Transverse colon (tissue), 4 donors: Measurements from ENCODE around the gene ATOH8. TPM values are rescaled to one million over a fixed set of nuclear protein-coding genes. Genes with fewer than 3 reads are reported as not detected.

Experiments
- DNase-seq: peaks from one replicate; pipeline ENCODE4 v3.0.0-alpha.2; 2019
- H3K27ac ChIP-seq, 4 donors: fragments of 200-600 bp; sonication (generic); 2 replicates each; pipeline ENCODE4 v1.5.1; 2016 to 2018; ENCODE audit warnings: inconsistent platforms in 4 of 4
- H3K27me3 ChIP-seq: fragments of 200-600 bp; sonication (generic); 2 replicates; pipeline ENCODE4 v1.5.1; 2017; ENCODE audit warnings: inconsistent platforms
- H3K36me3 ChIP-seq, 4 donors: fragments of 200-600 bp; sonication (generic); 2 replicates each; pipeline ENCODE4 v1.5.1; 2017 to 2019; ENCODE audit warnings: inconsistent platforms in 4 of 4
- H3K4me1 ChIP-seq, 4 donors: fragments of 200-600 bp; sonication (generic); 2 replicates each; pipeline ENCODE4 v1.5.1; 2017 to 2020; ENCODE audit warnings: inconsistent platforms in 4 of 4
- H3K4me3 ChIP-seq, 4 donors: fragments of 200-600 bp; sonication (generic); 1 replicate in 1 of 4; 2 replicates in 3 of 4; pipeline versions ENCODE4 v1.5.1 to v1.6.1; 2017 to 2019; ENCODE audit warnings: inconsistent platforms in 4 of 4
- H3K9me3 ChIP-seq, 2 donors: fragments of 200-600 bp; sonication (generic); 2 replicates each; pipeline ENCODE4 v1.5.1; 2017 to 2019; ENCODE audit warnings: inconsistent platforms in 2 of 2
- EP300 ChIP-seq: sonication (generic); formaldehyde crosslinking; IDR thresholded peaks from one replicate; pipeline ENCODE4 v1.6.1; 2017; ENCODE audit warnings: antibody characterized with exemption, low read depth
- POLR2A ChIP-seq: fragments of 450-650 bp; IDR thresholded peaks from one replicate; pipeline ENCODE4 v1.6.1; 2016; ENCODE audit warnings: antibody characterized with exemption, mild to moderate bottlenecking, moderate library complexity
- POLR2AphosphoS5 ChIP-seq, 3 donors: sonication (generic); formaldehyde crosslinking; IDR thresholded peaks; one replicate each; pipeline ENCODE4 v1.6.1; 2016; ENCODE audit warnings: antibody characterized with exemption in 3 of 3
- in situ Hi-C, 4 donors: fragments of 200-750 bp; cut with MboI; loops; one replicate each; pipeline versions ENCODE4 v1.15.0 to v1.15.1; 2017; ENCODE audit warnings: low sequenced_read_pairs in 3 of 4, low pct_ligation_motif_present in 1 of 4, low pct_unique_long_range_greater_than_20kb in 1 of 4
- intact Hi-C: fragments of 100-400 bp; cut with DNase I; formaldehyde crosslinking; loops from one replicate; pipeline ENCODE4 v1.15.1; 2023; ENCODE audit warnings: low total_unique reads
- small RNA-seq, 4 donors: library from RNA; depleted of rRNA; stranded (forward); fragments of <200 nt; gene quantifications; one replicate each; pipeline ENCODE3, GENCODE V24; 2016
- total RNA-seq, 4 donors: library from RNA; depleted of rRNA; stranded (reverse); fragments of >200 nt; gene quantifications; one replicate each; pipeline ENCODE4 v1.1.0, GENCODE V29; 2016
- TF ChIP-seq, protein P1 (sequence below), 5 experiments: fragments of 200-600 bp in 3 of 5; fragments of 450-650 bp in 2 of 5; sonication (generic) in 3 of 5; IDR thresholded peaks; 1 replicate in 2 of 5; 2 replicates in 3 of 5; pipeline ENCODE4 v1.5.1; 2016 to 2017; ENCODE audit warnings: antibody characterized with exemption in 5 of 5, inconsistent platforms in 3 of 5, mild to moderate bottlenecking in 2 of 5, moderate library complexity in 1 of 5

Gene ATOH8
- total RNA-seq, 4 donors from 2014 or later: 7.4 to 32.6 (median 14.4) TPM

DNA sequence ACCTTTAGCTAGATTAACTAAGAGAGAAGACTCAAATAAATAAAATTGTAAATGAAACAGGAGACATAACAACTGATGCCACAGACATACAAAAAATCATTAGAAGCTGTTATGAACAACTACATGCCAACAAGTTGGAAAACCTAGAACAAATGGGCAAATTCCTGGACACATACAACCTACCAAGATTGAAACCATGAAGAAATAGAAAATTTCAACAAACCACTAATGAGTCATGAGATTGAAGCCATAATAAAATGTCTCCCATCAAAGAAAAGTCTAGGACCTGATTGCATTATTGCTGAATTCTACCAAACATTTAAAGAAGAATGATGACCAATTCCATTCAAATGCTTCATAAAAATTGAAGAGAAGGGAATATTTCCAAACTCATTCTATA is 80.7 kb downstream of the ATOH8 start:
- DNase-seq: no peak
- Histone ChIP-seq H3K27ac (no peak overlapping the region), H3K27me3 (no peaks in the 10 kb centered on the region), H3K4me3 (no peak overlapping the region), H3K36me3 (no peaks in the 10 kb centered on the region), H3K4me1 (no peaks in the 10 kb centered on the region), H3K9me3 (no peaks in the 10 kb centered on the region)
- in situ Hi-C loops (loop anchor here in 1 of 4 donors (10.0 kb wide), 1 partner anchor 240 kb away; no protein-coding TSS in a partner anchor), intact Hi-C loops (no loop called here)
- TF ChIP-seq, protein P1, sequence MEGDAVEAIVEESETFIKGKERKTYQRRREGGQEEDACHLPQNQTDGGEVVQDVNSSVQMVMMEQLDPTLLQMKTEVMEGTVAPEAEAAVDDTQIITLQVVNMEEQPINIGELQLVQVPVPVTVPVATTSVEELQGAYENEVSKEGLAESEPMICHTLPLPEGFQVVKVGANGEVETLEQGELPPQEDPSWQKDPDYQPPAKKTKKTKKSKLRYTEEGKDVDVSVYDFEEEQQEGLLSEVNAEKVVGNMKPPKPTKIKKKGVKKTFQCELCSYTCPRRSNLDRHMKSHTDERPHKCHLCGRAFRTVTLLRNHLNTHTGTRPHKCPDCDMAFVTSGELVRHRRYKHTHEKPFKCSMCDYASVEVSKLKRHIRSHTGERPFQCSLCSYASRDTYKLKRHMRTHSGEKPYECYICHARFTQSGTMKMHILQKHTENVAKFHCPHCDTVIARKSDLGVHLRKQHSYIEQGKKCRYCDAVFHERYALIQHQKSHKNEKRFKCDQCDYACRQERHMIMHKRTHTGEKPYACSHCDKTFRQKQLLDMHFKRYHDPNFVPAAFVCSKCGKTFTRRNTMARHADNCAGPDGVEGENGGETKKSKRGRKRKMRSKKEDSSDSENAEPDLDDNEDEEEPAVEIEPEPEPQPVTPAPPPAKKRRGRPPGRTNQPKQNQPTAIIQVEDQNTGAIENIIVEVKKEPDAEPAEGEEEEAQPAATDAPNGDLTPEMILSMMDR (IDR thresholded peaks at IDR 0.05): no peak
- TF ChIP-seq EP300 (no peak), POLR2AphosphoS5 (IDR thresholded peaks at IDR 0.05) (no peak), POLR2A (no peak)

Small RNA genes lying within 50 kb of the gene (small RNA-seq; reads per million reads assigned to genes)
- gene MIR6071: 0 reads per million in 4 donors
- 0 reads per million in 4 donors for gene RN7SKP83
- 0 to 0.18 (median 0.07) reads per million in 4 donors for gene RNU1-38P

Other genes with a start within 250 kb of the ATOH8 start
- 100 to 1,000 TPM in 3 of 4 donors, 10 to 100 TPM in 1; 66.2 to 185 (median 142) TPM for gene MAT2A, start 214.8 kb upstream of the ATOH8 start, total RNA-seq
- 10 to 100 TPM in 3 of 4 donors, 1 to 10 TPM in 1; 7.9 to 31.3 (median 23.5) TPM for gene GGCX, start 192.5 kb upstream of the ATOH8 start, total RNA-seq
- 100 to 1,000 TPM in 3 of 4 donors, 10 to 100 TPM in 1; 10.5 to 186 (median 147) TPM for gene VAMP8, start 176.4 kb upstream of the ATOH8 start, total RNA-seq
- gene VAMP5, start 169.6 kb upstream of the ATOH8 start, total RNA-seq: 10 to 100 TPM in 2 of 4 donors, 1 to 10 TPM in 1, not detected in 1; 9.4 to 26.9 (median 17.1) TPM
- gene RNF181, start 158.2 kb upstream of the ATOH8 start, total RNA-seq: 100 to 1,000 TPM in 3 of 4 donors, 10 to 100 TPM in 1; 23.9 to 164 (median 141) TPM
- gene TMEM150A, start 151.3 kb upstream of the ATOH8 start, total RNA-seq: 10 to 100 TPM in 2 of 4 donors, 1 to 10 TPM in 2; 5.2 to 21.7 (median 12.8) TPM
- 10 to 100 TPM; 17.7 to 24.8 (median 18.6) TPM for gene C2orf68, start 141.9 kb upstream of the ATOH8 start, total RNA-seq
- gene USP39, start 137.8 kb upstream of the ATOH8 start, total RNA-seq: 100 to 1,000 TPM in 2 of 4 donors, 10 to 100 TPM in 2; 46.7 to 138 (median 102) TPM
- not detected for gene SFTPB, start 85.8 kb upstream of the ATOH8 start, total RNA-seq
- gene GNLY, start 59.6 kb upstream of the ATOH8 start, total RNA-seq: 10 to 100 TPM in 1 of 4 donors, 1 to 10 TPM in 1, not detected in 2; 5.2 to 11.7 TPM
- 10 to 100 TPM in 2 of 4 donors, 1 to 10 TPM in 2; 3.0 to 20.2 (median 13.6) TPM for gene ST3GAL5, start 135.0 kb downstream of the ATOH8 start, total RNA-seq